Activated CD4-positive, alpha-beta T cell treated with anti-CD3 and anti-CD28 coated beads, Interleukin-2, amount 50 U/mL, for 16 hours (primary cell): Measurements from ENCODE around the gene NDUFV3.
"Not testable (repeated sequence)": the region's sequence is repeated elsewhere in the genome, so short reads cannot be mapped to it uniquely, and the experiment has no call there.

Experiments
- DNase-seq: peaks from one replicate; pipeline ENCODE4 v3.0.0-alpha.2; 2020

The NDUFV3 gene

GRCh38 chr21:42892931-42893755 is at the start of gene NDUFV3:
NDUFV3 (plus strand) TSS chr21:42893309; CDS start chr21:42893334, 25 bp downstream.
- peak; percentile 100 for DNase-seq

- DNase-seq: no peak
Observed at GRCh38 chr21:42844411-42845113, 48.5 kb upstream of the NDUFV3 start.

GRCh38 chr21:42845296-42845965 is 47.7 kb upstream of the NDUFV3 start:
- no peak for DNase-seq

- DNase-seq: no peak
Observed at GRCh38 chr21:42846221-42846620, 46.9 kb upstream of the NDUFV3 start.

GRCh38 chr21:42847051-42847707 is 45.9 kb upstream of the NDUFV3 start:
- no peak for DNase-seq

GRCh38 chr21:42847726-42848125 is 45.4 kb upstream of the NDUFV3 start:
- DNase-seq: no peak

- DNase-seq: not testable (repeated sequence)
Observed at GRCh38 chr21:42848144-42848931, 44.8 kb upstream of the NDUFV3 start.

- no peak for DNase-seq
Observed at GRCh38 chr21:42848932-42849758, 44.0 kb upstream of the NDUFV3 start.

- DNase-seq: no peak
Observed at GRCh38 chr21:42849759-42850412, 43.2 kb upstream of the NDUFV3 start.

GRCh38 chr21:42850463-42850862 is 42.6 kb upstream of the NDUFV3 start:
- no peak for DNase-seq

GRCh38 chr21:42850866-42851391 is 42.2 kb upstream of the NDUFV3 start:
- DNase-seq: peak; percentile 39

- DNase-seq: no peak
Observed at GRCh38 chr21:42851812-42852665, 41.1 kb upstream of the NDUFV3 start.

- no peak for DNase-seq
Observed at GRCh38 chr21:42852925-42853570, 40.1 kb upstream of the NDUFV3 start.

- DNase-seq: no peak
Observed at GRCh38 chr21:42853621-42854020, 39.5 kb upstream of the NDUFV3 start.

- DNase-seq: no peak
Observed at GRCh38 chr21:42854246-42855010, 38.7 kb upstream of the NDUFV3 start.

- DNase-seq: no peak
Observed at GRCh38 chr21:42855171-42855936, 37.8 kb upstream of the NDUFV3 start.

- no peak for DNase-seq
Observed at GRCh38 chr21:42855937-42856335, 37.2 kb upstream of the NDUFV3 start.
